Stimulated activated CD4-positive, alpha-beta T cell treated with anti-CD3 and anti-CD28 coated beads, Interleukin-4, amount 100 ng/mL, for 4 hours (primary cell): Measurements from ENCODE around the gene LAMTOR2.

Source experiments
- DNase-seq, 2 experiments: peaks; one replicate each; pipeline ENCODE4 v3.0.0-alpha.2; 2020

Gene LAMTOR2

DNA sequence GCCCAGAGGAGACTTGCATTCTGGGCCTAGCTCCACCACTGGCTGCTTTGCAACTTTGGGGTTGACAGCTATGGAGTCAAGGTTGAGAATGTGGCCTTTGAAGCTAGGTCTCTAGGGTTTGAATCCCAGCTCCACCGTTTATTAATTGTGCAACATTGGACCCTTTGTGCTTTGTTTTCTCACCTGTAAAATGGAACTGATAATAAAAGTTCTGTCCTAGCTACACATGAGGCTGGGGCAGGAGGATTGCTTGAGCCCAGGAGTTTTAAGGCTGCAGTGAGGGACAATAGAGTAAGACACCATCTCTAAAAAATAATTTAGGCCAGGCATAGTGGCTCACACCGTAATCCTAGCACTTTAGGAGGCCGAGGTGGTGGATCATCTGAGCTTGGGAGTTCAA is 44.7 kb downstream of the LAMTOR2 start:
- DNase-seq, result no peak

DNA sequence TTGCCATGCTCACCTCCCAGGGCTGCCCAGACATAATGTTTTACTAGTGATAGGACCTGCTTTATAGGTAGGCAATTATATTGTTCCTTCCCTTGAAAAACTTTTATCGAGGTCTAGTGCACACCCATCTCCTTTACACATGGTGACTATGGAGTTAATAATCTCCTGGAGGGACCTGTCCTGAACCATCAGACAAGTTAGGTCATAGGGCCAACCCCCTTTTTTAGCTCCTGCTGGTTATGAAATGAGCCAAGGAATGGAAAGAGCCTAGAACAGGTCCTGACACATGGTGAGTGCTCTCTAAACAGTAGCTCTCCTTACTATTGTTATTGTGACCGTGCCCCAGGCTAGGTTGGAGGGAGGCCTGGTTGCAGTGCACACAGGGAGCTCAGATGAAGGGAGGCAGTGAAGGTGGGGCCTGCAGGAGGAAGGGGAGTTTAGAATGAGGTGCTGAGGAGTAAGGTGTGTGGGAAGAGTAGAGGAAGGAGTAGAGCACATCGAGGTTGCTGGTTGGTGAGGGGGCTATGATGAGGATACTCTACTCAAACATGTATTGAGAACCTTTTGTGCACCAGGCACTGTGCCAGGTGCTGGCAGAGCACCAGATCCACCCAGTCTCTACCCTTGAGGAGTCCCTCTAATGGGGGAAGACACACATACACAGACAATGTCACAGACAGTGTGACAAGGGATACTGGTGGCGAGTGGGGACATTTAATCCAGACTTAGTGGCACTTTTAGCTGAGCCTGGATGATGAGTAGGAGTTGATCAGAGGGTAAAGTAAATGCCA is 45.8 kb downstream of the LAMTOR2 start:
- no peak for DNase-seq

DNA sequence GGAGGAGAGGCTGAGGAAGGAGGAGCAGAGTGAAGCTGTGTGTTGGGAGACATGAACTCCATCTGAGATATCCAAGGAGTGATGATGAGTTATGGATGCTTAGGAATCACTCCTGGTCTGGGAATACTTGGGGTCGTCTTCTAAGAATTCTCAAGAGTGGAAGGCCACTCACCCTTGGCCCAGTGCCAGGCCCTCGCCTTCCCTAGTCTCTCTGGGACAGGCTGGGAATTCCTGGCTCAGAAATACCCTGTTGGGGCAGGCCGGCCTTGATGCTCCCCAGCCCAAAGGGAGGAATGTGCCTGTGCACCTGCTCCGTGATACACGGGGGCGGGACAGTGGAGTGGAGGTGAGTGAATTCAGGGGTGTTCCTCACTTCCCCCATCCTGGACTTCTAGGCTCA is 47.3 kb downstream of the LAMTOR2 start:
- no peak for DNase-seq

DNA sequence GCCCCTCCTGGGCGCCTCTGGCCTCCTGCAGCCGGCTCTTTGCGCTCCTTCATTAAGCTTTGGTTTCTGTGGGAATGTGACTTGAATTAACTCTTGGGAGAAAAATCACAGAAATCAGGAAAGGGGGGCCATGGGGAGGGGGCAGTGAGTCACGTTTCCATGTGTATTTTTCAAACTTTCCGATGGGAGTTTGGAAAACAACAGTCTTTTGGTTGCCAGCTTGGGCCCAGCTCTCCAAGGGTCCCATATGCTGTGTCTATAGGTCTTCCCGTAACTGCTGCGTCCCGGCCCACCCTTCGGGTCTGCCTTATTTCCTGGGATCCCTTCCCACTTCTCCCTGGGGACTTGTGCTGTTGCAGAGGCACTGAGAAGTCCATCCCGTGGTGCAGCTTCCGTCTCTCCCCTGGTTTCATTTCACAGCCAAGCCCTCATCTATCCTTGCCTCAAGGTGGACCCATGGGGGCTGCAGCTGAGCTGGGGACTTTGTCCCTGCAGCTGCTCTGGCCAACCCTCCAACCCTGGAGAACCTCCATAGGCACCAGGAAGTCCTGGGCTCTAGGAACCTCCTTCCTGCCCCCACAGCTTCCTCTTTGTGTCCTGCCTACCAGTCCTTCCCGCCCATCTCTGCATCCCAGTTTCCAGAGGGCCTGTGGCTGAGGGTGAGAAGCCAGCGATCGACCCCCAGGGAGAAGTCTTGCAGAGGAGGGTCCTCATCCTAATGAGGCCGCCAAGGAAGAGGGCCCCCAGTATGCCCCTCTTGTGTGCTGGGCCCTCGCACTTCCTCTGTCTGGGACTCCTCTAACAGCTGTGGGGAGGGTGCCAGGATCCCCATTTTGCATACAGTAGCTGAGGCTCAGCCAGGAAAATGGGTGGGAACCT is 48.3 kb downstream of the LAMTOR2 start:
- no peak for DNase-seq

DNA sequence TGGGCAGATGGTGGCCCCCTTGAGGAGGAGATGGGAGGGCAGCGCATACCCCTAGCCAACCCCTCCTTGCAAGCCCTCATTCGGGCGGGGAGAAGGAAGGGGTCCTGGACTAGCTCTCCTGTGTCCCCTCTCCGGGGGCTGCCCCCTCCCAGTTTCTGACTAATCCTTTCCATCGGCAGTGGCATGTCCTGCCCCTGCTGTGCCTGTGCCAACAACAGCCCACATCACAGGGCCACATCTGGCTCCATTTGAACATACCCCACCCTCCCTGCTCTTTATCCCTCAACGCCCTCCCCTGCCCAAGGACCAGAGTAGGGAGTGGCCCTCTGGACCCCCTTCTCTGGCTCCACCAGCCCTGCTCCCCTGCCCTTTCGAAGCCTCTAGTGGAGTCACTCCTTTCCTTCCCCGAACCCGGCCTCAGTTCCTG is 49.0 kb downstream of the LAMTOR2 start:
- peak in 1 of 2 experiments; percentile 55 for DNase-seq

DNA sequence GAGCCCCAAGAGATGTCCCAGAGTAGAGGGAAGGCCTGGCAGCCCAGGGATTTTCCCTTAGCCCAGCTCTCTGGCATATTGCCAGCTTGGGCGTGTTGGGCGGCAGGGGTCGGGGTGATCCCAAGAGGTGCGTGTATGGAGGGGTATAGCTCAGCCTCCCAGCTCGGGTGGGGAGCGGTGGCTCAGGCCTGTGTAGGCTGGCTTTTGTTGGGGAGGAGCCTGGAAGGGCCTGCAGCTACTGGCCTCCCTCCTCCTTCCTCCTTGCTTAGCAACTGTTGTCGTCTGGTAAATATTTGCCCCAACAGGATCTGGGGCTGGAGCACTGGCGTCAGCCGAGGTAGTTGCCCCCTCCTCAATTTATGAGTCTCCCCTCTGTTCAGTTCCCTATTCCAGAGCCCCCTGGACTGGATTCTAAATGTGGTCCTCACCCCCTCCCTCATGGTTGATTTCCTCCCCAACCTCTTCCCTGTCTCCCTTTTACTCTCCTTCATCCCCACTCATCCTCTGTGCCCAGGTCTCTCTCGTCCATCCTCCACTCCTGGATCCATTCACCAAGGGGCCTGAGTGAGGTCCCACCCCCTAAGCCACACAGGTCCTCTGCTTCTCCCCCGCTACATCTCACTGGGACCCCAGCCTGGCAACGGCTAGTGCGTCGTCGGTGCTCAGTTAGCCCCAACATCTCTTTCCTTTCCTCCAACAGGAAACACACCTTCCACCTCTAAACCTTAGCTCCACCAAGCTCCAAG is 49.7 kb downstream of the LAMTOR2 start:
- DNase-seq, result peak in 1 of 2 experiments; percentile 25

DNA sequence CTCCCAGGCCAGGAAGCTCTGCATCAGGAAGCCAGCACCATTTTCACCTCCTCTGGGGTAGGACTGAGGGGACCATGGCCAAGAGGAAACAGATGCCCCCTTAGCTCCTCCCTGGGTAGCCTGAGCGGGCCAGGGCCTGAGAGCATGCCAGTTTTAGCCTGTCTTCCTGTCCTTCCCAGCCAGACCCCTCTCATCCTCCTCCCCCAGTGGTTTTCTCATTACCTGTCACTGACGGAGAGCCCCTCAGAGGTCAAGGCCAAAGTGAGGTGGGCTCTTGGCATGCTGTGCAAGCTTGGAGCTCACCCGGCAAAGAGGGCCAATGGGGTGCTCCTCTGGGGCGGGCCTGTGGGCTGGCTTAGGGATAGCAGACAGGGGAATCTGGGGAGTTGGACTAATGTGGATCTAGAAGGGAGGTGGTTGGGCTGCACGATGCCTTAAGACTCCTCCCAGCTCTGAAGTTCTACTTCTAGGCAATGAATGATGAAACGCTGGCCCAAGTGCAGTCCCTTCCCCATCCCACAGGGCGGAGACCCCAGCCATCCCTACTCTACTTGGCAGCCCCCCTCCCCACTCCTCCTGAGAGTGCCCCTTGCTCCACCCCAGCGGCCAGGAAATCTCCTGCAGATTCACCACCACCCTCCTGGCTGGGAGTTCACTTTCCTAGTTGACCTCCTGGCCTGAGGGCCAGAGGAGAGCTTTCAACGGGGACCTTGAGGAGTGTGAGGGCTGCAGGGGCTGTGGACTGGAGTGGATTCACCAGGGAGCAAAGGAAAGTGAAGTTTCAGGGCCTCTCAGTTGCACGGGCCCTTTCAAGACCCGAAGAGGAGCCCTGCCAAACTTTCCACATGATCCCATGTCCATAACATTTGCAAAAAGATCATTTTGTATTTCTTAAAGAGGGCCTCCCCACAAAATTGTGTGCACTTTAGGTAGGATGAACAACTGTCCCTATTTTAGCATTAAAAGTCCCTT is 50.6 kb downstream of the LAMTOR2 start:
- no peak for DNase-seq

DNA sequence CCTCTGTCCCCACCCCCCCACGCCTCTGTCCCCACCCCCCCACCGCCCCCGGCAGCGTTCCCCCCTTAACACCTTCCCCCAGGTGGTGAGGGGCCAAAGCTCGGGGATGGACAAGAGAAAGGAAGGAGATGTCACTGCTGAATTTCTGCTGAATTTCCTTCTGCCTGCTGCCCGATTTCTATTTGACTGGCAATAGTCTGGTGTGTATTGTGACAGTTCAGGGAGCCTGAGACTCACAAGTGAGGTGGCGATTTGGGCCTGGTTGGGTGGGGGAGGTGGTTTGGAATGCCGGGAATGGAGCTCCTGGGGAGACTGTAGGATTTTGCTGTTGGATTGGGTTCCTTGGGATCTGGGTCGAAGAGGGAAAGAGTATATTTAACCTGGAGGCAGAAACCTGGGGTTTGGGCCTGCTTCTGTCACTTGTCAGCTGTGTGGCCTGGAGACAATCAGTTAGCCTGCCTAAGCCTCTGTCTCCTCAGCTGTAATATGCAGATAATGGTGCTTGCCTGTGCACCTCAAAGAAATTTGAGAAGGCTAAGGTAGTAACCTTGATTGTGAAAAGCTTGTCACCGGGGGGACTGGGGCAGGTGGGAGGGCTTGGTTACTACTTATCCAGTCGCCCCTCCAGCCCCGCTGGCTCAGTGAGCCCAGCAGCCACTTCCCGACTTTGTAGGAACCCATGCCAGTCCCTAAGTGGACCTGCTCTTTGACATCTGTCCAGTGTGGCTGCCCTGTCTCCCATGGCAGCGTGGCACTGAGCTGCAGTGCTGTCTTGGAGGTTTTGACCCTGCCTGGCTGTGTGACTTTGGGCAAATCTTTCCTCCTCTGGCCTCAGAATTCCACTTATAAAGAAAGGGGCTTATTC is 52.3 kb downstream of the LAMTOR2 start:
- no peak for DNase-seq

DNA sequence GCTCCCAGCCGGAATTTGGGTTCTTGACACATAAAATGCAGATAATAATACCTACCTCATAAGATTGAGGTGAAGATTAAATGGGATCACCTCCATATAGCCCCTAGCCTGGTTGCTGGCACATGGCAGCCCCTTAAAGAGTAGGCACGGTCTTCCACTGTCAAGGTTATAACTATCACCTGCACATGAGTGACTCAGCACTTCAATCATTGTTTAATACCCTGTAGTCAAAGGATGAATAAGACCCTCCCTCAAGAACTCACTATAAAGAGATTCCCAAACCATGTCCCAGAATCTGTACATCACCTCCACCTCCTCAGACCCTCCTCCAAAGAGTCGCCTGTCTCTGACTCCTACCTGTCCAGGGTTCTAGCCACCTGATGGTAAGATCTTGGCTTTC is 53.5 kb downstream of the LAMTOR2 start:
- DNase-seq, result no peak
